HG02759 (cell line): ENCODE results near the gene GGCT.

Experiments
- ATAC-seq: cut with Tn5 transposase; IDR thresholded peaks from one replicate; pipeline ENCODE4 v1.9.1; 2021; ENCODE audit warnings: mild to moderate bottlenecking, moderate library complexity; ENCODE audit not compliant: unreplicated experiment

GGCT gene

DNA sequence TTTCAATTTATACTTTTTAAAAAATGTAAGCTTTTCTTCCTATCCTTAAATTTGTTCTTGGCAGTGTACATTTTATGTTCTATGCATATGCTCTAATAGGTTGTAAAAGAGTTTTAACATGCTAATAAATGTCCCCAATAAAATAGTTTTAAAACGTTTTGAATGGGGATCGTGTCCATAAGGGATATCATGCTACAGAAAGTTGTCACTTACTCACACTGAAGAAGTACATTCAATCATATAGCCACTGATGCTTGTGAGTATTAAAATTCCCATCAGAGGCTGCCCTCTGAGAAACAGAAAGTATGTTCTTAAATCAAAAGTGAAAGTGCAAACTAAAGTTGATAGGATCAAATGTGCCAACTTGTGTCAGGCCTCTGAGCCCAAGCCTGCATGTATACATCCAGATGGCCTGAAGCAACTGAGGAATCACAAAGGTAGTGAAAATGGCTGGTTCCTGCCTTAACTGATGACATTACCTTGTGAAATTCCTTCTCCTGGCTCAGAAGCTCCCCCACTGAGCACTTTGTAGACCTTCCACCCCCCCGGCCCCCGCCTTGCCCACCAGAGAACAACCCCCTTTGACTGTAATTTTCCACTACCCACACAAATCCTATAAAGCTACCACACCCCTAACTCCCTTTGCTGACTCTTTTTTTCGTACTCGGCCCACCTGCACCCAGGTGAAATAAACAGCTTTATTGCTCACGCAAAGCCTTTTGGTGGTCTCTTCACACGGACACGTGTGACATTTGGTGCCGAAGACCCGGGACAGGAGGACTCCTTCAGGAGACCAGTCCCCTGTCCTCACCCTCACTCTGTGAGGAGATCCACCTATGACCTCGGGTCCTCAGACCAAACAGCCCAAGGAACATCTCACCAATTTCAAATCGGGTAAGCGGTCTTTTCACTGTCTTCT lies 25.2 kb downstream of the GGCT start:
- no peak for ATAC-seq

DNA sequence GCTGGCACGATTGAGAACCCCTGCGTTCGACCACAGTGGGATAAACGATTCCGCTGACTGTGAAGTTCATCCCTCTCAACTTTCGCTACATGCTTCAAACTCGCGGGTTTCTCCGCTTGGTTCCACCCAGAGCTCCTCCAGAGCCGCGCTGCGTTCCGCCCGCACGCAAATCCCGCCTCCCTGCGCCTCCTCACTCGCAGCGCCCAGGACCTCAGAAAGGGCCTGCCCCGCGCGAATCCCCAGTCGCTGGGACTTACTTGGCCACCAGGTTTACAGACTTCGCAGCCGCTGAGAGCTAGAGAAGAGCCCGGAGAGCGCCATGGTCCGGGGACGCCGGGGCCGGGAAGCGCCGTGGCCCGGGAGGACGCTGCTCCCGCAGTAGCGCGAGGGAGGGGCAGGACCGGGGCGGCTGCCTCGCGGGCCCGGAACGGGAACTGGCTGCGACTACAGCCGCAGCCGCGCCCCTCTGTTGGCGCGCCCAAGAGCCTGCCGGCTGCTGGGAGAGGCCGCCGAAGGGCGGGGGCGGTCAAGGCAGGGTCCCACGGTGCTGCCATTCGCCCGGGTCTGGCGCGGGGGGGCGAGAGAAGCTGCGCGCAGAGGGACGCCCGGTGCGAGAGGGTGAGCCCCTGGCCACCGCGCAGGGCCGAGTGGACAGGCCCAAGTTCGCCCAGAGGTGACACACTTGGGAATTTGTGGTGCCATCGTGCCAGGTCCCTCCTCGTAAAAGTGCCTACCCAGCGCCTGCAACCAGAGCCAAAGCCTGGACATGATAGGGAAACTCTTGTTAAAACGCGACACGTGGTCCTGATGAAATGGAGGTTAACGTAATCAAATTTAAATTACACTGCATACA lies 26.1 kb downstream of the GGCT start, which contains the start of gene NOD1:
TSS of gene NOD1 (minus strand) at position 436 of the 853 bp plus-strand sequence. CDS start 21,863 bp downstream, outside the sequence.
- ATAC-seq: peak; percentile 91

DNA sequence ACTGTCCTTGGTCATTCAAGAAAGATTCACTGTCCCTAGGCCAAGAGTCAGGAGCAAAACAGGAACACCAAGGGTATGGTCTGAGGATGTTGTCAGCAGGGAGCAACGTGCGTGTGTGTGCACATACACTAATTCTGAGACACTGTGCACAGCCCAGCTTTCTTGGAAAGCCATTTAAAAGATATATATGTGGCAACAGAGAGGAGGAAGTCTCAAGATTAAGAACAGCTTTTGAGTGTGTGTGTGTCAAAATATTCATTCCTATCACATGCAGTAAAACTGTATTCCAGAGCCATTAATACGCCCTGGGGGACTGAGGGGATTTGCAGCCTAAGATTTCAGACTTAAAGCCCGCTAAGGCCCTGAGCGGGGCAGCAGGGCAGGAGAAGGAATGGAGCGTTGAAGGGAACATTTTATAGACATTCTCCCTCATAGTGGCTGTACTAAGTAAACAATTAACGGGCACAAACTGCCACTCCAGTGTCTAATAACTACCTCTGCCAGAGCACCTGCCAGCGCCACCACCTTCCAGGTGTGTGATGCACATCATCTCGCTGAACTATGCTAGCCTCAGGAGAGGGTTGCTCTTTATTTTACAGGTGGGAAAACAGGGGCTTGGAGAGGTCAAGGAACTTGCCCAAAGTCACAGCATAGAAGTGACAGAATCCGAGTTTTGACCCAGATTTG lies 28.0 kb downstream of the GGCT start:
- ATAC-seq: no peak

DNA sequence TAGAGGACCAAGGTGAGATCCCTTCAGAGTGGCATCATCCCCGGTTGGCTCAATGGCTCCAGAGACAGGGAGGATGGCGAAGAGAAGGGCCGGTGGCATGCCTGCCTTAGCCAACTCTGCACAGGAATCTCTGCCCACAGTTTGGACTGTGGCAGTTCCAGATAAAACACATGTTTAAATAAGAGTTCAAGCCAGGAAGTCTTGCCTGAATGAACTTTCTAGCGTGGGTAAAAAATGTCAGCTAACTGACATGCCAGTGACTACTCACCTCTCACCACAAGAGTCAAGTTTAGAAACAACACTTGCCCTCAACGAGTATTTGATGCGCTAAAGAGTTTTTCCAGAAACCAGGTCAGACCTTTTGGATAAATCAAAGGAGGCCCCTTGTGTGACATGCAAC lies 29.0 kb downstream of the GGCT start:
- no peak for ATAC-seq

DNA sequence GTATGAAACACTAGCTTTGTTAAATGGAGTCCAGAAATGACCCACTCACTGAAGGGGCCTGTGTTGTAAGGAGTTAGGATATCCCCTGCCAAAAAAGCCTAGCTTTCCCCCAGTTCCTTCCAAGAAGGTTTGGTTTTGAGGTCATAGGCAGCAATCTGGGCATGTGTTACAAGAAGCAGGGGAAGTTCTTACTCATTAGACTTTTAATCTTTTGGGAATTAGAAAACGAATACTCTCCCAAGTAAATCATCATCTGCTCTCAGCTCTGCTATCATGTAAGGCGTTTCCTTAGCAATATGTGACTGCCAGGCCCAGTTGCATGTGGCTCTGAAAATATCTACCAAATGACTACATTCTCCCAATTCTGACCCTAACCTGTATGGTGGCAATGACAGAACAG lies 29.7 kb downstream of the GGCT start:
- ATAC-seq: no peak

DNA sequence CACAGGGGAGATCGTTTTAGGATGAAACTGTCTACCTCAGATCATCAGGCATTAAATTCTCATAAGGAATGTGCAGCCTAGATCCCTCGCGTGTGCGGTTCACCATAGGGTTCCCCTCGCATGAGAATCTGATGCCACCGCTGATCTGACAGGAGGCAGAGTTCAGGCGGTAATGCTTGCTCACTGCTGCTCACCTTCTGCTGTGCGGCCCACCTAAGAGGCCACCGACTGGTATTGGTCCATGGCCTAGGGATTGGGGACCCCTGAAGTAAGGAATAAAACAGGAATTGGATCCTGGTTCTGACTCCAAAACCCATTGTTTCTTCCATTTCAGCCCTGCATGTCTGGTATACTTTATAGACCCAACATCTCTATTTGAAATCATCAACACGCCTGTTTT lies 30.1 kb downstream of the GGCT start:
- no peak for ATAC-seq

DNA sequence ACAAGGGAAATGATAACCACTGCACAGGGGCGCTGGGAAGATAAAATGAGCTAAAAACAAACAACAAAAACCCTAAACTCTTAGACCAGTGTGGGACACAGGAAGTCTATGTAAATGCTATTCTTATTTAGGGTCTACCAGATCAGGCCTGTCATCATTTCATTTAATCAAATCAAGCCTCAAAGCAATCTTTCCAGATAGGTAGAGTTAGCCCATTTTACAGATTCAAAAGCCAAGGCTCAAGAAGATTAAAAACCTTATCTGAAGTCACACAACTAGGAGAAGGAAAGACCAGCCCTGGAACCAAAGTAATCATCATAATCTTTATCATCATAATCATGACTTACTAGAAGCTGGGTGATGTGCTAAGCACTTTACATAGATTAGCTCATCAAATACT lies 30.7 kb downstream of the GGCT start:
- no peak for ATAC-seq

DNA sequence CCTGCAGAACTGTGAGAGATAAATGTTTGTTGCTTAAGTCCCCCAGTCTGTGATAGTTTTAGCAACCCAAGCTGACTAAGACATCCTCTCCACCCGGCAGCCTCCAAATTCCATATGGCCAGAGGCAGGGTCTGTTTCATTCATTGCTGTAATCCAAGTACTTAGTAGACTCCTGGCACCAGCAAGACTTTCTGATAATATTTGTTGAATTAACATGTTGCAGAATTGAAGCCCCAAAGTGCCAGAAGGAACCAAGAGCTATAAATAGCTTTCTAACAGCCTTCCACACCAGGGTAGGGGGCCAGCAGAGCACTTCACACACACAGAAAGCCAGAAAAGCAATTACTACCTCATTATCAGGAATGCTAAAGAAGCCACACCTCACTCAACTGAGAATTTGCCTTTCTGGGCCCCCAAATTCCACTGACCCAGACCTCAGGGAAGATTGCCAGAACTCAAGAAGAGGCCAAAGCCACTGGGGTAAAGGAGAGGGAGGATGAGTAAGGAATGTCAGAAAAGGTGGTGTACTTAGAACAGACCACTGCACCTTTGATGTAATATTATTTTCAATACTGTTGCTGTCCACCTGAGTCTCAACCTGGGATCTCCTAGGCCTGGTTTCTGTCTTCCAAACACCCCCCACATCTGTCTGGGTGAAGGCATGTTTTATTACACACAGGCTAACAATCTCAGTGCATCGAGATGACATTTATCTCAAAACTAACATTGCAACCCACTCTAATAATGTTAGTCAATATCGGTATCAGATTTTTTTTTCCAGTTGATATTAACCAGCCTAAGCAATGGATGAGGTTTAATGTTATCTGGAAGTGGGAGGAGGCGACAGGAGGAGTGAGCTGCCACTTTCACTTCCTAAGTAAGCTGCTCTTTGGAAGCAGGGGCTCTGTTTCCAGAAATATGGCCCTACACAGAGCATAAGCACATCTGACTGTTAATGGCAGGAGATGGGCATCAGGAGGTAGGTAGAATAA lies 31.5 kb downstream of the GGCT start:
- ATAC-seq: no peak

DNA sequence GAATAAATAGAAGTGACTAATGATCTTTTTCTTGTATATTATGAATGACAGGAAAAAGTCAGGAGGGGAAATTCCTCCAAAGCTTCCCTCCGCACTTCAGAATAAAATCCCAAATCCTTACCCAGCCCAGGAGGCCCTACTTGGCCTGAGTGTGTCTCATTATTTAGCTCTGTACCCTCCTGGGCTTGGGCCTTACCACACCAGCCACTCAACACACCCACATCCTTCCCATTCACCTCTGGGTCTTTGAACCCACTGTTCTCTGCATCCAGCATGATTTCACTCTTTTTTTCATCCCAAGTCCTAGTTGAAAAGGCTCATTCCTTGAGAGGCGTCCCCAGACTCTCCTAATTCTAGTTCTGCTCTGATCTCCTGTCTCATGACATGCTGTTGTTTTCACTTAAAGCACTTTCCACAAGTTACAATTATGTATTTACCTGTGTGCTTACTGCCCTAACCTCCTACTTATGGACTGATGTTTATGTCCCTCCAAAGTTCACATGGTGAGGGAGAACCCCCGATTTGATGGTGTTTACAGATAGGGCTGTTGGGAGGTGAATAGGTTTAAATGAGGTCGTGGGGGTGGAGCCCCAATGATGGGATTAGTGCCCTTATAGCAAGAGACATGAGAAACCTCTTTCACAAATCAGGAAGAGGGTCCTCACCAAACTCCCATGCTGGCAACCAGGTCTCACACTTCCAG lies 32.4 kb downstream of the GGCT start:
- ATAC-seq: no peak

DNA sequence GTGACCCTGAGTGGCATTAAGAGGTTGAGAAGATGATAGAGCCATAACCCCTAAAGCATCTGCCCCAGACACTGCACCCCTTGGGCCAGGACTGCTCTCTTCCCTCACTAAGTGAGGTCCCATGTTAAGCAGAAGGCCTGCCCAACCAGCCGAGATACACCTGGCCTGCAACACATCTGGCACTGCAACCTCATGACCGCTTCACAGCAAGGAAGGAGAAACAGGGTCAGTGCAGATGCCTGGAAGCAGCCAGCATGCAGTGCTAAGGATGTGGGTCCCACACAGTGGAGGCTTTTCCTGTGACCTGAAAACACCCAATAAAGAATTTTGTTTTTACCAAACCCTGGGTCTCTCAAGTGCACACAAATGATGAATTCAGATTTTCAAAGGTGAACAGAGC lies 33.4 kb downstream of the GGCT start:
- ATAC-seq: no peak

DNA sequence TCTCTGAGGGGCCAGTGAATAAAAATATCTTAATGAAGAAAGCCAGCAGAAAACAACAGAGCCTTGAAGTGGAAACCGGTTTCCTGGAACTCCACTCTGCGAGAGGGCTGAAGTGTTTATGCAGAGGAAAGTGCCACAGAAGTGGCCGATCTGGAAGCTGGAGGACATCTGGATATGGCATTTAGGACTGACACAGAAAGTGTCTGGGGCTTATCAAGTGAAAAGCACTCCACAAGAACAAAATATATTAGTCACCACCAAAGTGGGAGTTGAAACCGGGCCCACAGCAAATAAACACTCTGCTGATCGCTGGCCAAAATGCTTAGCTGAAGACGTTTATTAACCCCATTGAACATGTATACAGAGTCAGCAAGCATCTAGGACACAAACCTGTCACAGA lies 33.9 kb downstream of the GGCT start:
- ATAC-seq: no peak

DNA sequence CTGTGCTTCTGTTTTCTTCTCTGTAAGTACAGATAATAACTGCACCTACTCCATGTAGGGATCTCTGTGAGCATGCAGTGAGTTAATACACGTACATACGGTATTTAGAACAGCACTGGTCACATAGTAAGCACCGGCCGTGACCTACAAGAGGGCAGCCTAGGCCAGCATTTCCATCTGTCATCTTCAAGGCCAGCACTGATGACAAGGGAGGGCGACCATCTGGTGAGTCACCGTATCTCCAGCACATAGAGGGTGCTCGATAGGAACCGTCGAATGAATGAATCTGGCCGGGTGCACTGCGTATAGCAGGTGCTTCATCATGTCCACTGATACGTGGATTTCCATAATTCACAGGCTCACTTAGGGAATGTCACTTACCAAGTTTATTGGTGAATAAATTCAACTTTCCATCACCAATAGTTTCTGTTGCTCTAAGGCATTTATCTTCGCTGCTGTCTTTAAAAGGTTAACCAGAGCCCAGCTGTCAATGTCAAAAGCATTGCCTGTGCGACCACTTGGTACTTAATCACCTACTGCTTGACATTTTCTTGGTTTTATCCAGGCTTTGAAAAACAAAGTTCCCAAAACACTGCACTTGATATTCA lies 34.4 kb downstream of the GGCT start:
- ATAC-seq: no peak

DNA sequence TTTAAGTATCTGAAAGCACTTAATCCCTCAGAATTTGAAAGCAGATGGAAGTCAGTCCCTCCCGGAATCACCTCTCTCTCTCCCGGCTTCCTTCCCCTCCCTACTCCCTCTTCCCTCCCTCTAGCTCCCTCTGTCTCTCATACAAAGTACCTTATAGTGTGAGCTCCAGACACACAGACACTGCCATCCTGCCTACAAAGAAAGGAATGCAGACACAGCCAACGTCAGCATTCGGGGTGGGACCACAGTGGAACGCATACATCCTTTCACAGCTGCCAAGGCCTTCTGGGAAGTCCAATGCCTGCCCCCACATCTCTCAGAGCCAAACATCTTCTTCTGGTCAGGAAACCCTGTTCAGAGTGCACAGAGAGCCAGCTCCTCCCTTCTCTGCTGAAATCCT lies 35.3 kb downstream of the GGCT start:
- ATAC-seq: no peak

DNA sequence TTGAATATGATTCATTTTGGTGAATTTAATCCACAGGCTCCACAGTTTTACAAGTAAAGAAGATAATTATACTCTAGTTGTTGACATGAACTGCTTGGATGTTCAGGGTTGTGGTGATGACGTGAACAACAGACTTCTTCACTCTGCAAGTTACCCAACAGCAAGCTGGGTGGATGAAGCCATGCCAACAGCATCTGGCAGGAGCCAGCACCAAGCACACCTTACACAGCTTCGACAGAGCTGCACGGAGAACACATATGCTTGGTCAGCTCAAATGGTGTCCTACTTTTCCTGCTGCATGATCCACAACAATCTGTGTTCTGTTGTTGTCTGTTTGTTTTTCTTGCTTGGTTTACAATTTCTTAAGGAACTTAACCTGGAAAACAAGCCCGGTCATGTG lies 35.8 kb downstream of the GGCT start:
- ATAC-seq: no peak

DNA sequence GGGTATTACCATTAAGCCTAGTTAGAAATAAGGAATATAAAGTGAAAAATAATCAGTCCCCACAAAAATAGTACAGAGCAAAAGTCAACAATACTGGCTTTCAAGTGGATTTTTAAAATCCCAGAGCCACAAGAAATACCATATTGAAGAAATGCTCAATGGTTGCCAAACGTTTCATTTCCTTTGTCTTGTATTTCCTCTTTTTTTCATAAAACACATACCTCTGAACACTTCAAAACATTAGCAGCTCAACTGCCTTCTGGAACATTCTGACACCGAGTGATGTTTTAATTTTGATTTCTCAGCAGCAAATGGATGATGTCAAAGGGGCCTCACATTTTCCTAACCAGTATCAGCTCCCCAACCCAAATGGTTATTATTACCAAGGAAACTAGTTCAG lies 36.6 kb downstream of the GGCT start:
- ATAC-seq: no peak

DNA sequence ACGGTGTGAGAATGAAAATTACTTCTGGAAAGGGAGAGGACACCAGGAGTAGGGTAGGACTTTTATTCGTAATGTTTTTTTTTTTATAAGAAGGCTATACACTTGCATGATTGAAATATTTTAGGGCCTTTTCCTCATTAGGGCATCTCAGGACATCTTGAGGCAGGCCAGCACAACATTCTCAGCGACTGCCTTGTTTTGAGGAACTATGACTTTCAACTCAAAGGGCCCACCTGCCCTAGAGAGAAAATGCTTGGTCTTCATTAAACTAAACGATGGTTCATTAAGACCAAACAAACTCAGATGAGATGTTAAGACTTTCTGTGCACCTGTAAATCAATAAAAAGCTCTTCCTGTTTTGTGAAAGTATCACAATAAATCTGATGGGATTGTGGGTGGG lies 37.4 kb downstream of the GGCT start:
- ATAC-seq: no peak

DNA sequence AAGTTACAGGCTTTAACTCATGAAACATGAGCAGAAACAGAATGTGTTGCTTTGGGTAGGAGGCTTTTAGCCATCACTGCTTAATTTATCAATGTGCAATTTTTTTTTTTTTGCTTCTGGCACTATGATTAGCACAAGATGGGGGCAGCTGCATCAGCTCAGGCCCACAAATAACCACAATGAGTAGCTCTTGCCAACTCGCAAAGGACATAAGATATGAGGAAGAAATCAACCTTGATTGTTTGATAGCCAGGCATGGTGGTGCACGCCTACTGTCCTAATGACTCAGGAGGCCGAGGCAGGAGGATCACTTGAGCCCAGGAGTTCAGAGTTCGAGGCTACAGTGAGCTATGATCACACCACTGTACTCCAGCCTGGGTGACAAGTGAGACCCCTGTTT lies 38.4 kb downstream of the GGCT start:
- ATAC-seq: no peak

DNA sequence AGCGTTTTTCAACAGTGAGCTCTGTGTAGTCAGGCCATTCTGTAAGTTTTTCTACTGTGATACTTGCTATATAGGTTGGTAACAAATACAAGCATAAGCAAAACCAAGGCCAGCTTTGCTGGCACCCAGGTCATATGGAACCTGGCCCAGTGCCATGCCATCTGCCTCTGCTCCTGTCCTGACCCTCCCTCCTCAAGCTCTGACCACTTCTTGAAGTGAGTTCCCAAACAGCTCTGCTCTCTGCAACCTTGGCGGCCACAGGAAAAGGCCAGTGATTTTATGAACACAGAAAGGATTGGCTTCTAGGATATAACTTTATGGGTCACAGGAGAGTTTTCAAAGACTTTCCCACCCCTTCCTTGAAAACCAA lies 38.8 kb downstream of the GGCT start:
- ATAC-seq: no peak
